T-helper 1 cell treated with Interleukin-12 subunit alpha and Interleukin-12 subunit beta and Interleukin-4 antibody, amounts not matched to agents 30 μg/mL and 1 μg/mL, for 36 hours (primary cell): ENCODE data around the gene EXOSC9.

Source experiments
- H3K27ac Mint-ChIP-seq: one replicate; pipeline ENCODE4 v1.8.0; 2021; ENCODE audit warnings: mild to moderate bottlenecking, mixed read lengths
- H3K27me3 Mint-ChIP-seq: one replicate; pipeline ENCODE4 v1.8.0; 2021; ENCODE audit warnings: low read depth, mixed read lengths
- H3K36me3 Mint-ChIP-seq: one replicate; pipeline ENCODE4 v1.8.0; 2021; ENCODE audit warnings: low read depth, mixed read lengths
- H3K4me1 Mint-ChIP-seq: one replicate; pipeline ENCODE4 v1.8.0; 2021; ENCODE audit warnings: low read depth, mixed read lengths
- H3K4me3 Mint-ChIP-seq: one replicate; pipeline ENCODE4 v1.8.0; 2021; ENCODE audit warnings: mild to moderate bottlenecking, moderate library complexity, mixed read lengths
- H3K9me3 Mint-ChIP-seq: one replicate; pipeline ENCODE4 v1.8.0; 2021; ENCODE audit warnings: mixed read lengths

EXOSC9 gene

GRCh38 chr4:121777625-121778024, 23.5 kb upstream of the EXOSC9 start:
- H3K9me3 Mint-ChIP-seq = no peaks in the 10 kb centered on the region
- H3K4me1 Mint-ChIP-seq = no peaks in the 10 kb centered on the region
- H3K4me3 Mint-ChIP-seq = no peak overlapping the region
- no peak overlapping the region for H3K27ac Mint-ChIP-seq
- H3K36me3 Mint-ChIP-seq = no peaks in the 10 kb centered on the region
- peaks cover 40% of the 10 kb centered on the region for H3K27me3 Mint-ChIP-seq

DNA sequence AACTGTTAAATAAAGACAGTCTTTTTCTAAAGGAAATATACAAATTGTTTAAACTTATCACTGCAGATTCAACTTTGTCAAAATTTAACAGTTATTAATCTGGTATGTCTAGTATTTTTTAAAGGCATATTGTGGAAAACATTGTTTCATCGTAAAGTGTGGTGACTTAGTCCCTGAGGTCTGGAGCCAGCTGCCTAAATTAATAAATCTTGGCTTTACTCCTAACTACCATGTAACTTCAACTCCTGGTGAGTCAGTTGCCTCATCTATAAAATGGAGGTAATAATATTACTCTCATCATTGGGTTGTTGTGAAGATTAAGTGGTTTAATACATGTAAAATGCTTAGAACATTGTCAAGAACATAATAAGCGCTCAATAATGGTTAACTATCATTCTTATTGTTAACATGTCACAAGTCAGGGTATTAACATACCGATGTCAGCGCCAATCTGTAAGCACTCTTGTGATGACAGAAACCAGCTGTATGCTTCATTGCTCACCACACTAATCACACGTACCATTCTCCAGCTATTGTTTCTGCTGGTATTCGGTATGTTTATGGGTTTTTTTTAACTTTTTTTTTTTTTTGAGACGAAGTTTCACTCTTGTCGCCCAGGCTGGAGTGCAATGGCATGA, 22.0 kb upstream of the EXOSC9 start:
- no peaks in the 10 kb centered on the region for H3K9me3 Mint-ChIP-seq
- H3K36me3 Mint-ChIP-seq = no peaks in the 10 kb centered on the region
- no peak overlapping the region for H3K27ac Mint-ChIP-seq
- H3K4me1 Mint-ChIP-seq = no peaks in the 10 kb centered on the region
- H3K4me3 Mint-ChIP-seq = no peak overlapping the region
- peaks cover 45% of the 10 kb centered on the region for H3K27me3 Mint-ChIP-seq

- Mint-ChIP-seq H3K4me3 (no peak overlapping the region), H3K9me3 (peaks cover 4% of the 10 kb centered on the region), H3K4me1 (peaks cover 3% of the 10 kb centered on the region), H3K27ac (no peak overlapping the region), H3K36me3 (peaks cover 3% of the 10 kb centered on the region), H3K27me3 (peaks cover 56% of the 10 kb centered on the region)
These were observed 17.9 kb upstream of the EXOSC9 start for GRCh38 chr4:121783210-121783609.

DNA sequence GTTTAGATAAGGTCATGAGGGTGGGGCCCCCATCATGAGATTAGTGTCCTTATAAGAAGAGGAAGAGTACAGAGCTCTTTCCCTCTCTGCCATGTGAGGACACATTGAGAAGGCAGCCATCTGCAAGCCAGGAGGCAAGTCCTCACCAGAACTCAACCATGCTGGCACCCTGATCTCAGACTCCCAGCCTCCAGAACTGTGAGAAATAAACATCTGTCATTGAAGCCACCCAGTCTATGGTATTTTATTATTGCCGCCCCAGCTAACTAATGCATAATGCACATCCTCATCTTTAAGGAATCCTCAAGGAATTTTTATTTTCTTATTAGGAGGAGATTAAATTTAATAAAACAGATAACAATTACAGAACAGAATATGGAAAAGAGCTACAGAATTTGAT, 16.7 kb upstream of the EXOSC9 start:
- peaks cover 12% of the 10 kb centered on the region for H3K4me1 Mint-ChIP-seq
- no peak overlapping the region for H3K27ac Mint-ChIP-seq
- H3K27me3 Mint-ChIP-seq = peaks cover 59% of the 10 kb centered on the region
- H3K4me3 Mint-ChIP-seq = no peak overlapping the region
- peaks cover 4% of the 10 kb centered on the region for H3K9me3 Mint-ChIP-seq
- peaks cover 5% of the 10 kb centered on the region for H3K36me3 Mint-ChIP-seq

GRCh38 chr4:121784975-121785374, 16.1 kb upstream of the EXOSC9 start:
- no peak overlapping the region for H3K27ac Mint-ChIP-seq

DNA sequence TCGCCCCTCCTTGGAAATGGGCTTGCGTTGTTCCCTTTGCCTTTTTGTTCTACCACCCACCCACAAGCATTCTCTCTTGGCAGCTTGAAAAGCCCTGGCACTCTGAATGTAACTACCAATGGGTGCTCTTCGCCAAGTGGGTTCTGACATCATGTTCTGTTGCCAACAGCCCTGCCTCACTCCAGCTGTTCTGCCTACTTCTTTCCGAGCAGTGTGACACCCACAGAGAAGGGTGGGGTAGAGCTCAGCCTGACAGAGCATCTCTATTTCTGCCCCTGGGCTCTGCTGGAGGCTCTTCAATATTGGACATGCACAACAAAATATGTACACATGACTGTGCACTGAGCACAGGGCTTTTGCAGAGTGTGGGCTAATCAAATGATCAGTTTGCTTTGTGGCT, 15.6 kb upstream of the EXOSC9 start:
- H3K4me3 Mint-ChIP-seq = no peak overlapping the region
- peaks cover 54% of the 10 kb centered on the region for H3K27me3 Mint-ChIP-seq
- H3K9me3 Mint-ChIP-seq = peaks cover 4% of the 10 kb centered on the region
- peaks cover 16% of the 10 kb centered on the region for H3K4me1 Mint-ChIP-seq
- no peak overlapping the region for H3K27ac Mint-ChIP-seq
- peaks cover 6% of the 10 kb centered on the region for H3K36me3 Mint-ChIP-seq

More at GRCh38 chr4:121784975-121785374, 16.1 kb upstream of the EXOSC9 start:
- peaks cover 5% of the 10 kb centered on the region for H3K36me3 Mint-ChIP-seq
- H3K27me3 Mint-ChIP-seq = peaks cover 57% of the 10 kb centered on the region
- H3K4me3 Mint-ChIP-seq = no peak overlapping the region
- peaks cover 4% of the 10 kb centered on the region for H3K9me3 Mint-ChIP-seq
- H3K4me1 Mint-ChIP-seq = peaks cover 13% of the 10 kb centered on the region

- Mint-ChIP-seq H3K27me3 (peaks cover 48% of the 10 kb centered on the region), H3K27ac (no peak overlapping the region), H3K4me3 (no peak overlapping the region), H3K4me1 (peaks cover 17% of the 10 kb centered on the region), H3K9me3 (peaks cover 4% of the 10 kb centered on the region), H3K36me3 (peaks cover 6% of the 10 kb centered on the region)
These were observed 14.9 kb upstream of the EXOSC9 start for GRCh38 chr4:121786221-121786620.

GRCh38 chr4:121788896-121789295, 12.2 kb upstream of the EXOSC9 start:
- peak overlapping the region; percentile 75 for H3K27ac Mint-ChIP-seq
- peaks cover 17% of the 10 kb centered on the region for H3K4me1 Mint-ChIP-seq

GRCh38 chr4:121789455-121789854, 11.7 kb upstream of the EXOSC9 start:
- peaks cover 6% of the 10 kb centered on the region for H3K36me3 Mint-ChIP-seq
- peaks cover 18% of the 10 kb centered on the region for H3K4me1 Mint-ChIP-seq
- peaks cover 28% of the 10 kb centered on the region for H3K27me3 Mint-ChIP-seq
- no peak overlapping the region for H3K4me3 Mint-ChIP-seq
- H3K9me3 Mint-ChIP-seq = peaks cover 2% of the 10 kb centered on the region
- H3K27ac Mint-ChIP-seq = peak overlapping the region; percentile 75

More at GRCh38 chr4:121788896-121789295, 12.2 kb upstream of the EXOSC9 start:
- Mint-ChIP-seq H3K9me3 (peaks cover 4% of the 10 kb centered on the region), H3K4me3 (no peak overlapping the region), H3K27me3 (peaks cover 31% of the 10 kb centered on the region), H3K36me3 (peaks cover 6% of the 10 kb centered on the region)

DNA sequence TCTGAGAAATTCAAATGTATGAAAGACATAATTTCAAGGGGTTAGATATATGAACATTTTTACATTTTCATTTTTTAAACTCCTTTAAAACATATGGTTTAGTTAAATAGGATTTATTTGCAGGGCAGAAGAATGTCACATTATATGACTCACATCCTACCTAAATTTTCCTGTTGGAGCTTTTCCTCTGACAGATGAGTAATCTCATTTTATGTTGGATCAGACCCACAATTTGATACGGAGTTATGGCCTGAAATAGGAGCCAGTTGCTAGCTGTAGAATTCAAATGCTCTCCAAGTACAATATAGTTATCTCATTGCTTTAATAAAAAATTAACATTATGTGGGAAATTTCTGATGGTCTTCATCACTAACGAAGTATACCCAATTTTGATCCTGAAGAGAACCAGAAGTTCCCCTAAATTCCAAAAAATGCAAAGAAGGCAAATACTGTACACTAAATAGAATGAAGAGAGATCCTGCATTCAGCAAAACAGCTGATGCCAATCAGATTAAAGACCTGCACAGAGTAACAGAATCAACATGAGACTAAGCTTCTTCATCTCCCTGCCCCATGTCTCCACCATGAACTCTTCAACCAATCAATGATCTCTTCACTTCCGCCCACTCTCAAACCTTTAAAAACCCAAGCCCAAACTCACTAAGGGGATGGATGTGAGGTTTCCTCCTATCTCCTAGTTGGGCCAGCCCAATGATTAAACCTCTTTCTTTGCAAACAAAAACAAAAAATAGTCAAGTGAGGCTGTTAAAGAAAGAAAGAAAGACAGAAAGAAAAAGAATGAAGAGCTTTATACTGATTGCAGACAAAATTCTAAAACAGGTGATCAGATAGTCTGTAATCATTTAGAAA, 10.9 kb upstream of the EXOSC9 start:
- H3K36me3 Mint-ChIP-seq = peaks cover 6% of the 10 kb centered on the region
- no peak overlapping the region for H3K4me3 Mint-ChIP-seq
- peaks cover 20% of the 10 kb centered on the region for H3K27me3 Mint-ChIP-seq
- H3K4me1 Mint-ChIP-seq = peaks cover 22% of the 10 kb centered on the region
- H3K9me3 Mint-ChIP-seq = no peaks in the 10 kb centered on the region
- no peak overlapping the region for H3K27ac Mint-ChIP-seq

DNA sequence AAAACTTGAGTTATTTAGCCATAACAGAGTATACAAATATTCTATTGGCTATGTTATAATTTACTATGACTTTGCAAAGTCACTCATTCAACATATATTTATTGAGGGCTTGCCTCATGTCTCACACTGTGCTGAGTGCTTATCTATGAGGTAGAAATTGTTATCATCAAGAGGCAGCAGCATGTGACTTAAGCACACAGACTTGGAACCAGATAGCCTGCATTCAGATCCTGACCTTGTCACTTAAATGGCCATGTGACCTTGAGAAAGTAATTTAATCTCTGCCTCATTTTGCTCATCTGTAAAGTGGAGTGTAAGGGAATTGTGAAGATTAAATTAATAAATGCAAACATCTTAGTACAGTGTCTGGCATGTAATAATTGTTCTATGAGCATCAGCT, 10.1 kb upstream of the EXOSC9 start:
- Mint-ChIP-seq H3K4me3 (no peak overlapping the region), H3K27me3 (peaks cover 12% of the 10 kb centered on the region), H3K4me1 (peaks cover 26% of the 10 kb centered on the region), H3K9me3 (no peaks in the 10 kb centered on the region), H3K36me3 (peaks cover 5% of the 10 kb centered on the region), H3K27ac (no peak overlapping the region)

GRCh38 chr4:121791481-121791880, 9.6 kb upstream of the EXOSC9 start:
- H3K36me3 Mint-ChIP-seq = peaks cover 5% of the 10 kb centered on the region
- H3K27ac Mint-ChIP-seq = no peak overlapping the region
- H3K27me3 Mint-ChIP-seq = peaks cover 10% of the 10 kb centered on the region
- H3K4me3 Mint-ChIP-seq = no peak overlapping the region
- peaks cover 30% of the 10 kb centered on the region for H3K4me1 Mint-ChIP-seq
- no peaks in the 10 kb centered on the region for H3K9me3 Mint-ChIP-seq

DNA sequence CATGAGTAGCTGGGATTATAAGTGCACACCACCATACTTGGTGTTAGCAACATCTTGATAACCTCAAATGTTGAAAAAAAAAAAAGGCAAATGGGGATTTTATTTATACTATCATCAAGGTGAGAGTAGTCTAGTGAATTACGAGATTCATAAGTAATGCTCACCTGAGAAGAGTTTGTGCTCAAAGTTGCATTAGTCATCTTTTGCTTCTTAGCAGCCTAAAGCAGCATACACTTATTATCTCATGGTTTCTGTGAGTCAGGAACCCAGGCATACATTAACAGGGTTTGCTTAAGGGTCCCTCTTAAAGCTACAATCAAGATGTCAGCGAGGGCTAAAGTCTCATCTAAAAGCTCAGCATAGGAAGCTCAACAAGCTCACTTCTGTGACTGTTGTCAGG, 8.2 kb upstream of the EXOSC9 start:
- peaks cover 10% of the 10 kb centered on the region for H3K27me3 Mint-ChIP-seq
- no peaks in the 10 kb centered on the region for H3K9me3 Mint-ChIP-seq
- H3K36me3 Mint-ChIP-seq = peaks cover 5% of the 10 kb centered on the region
- H3K27ac Mint-ChIP-seq = no peak overlapping the region
- H3K4me3 Mint-ChIP-seq = no peak overlapping the region
- H3K4me1 Mint-ChIP-seq = peaks cover 30% of the 10 kb centered on the region

DNA sequence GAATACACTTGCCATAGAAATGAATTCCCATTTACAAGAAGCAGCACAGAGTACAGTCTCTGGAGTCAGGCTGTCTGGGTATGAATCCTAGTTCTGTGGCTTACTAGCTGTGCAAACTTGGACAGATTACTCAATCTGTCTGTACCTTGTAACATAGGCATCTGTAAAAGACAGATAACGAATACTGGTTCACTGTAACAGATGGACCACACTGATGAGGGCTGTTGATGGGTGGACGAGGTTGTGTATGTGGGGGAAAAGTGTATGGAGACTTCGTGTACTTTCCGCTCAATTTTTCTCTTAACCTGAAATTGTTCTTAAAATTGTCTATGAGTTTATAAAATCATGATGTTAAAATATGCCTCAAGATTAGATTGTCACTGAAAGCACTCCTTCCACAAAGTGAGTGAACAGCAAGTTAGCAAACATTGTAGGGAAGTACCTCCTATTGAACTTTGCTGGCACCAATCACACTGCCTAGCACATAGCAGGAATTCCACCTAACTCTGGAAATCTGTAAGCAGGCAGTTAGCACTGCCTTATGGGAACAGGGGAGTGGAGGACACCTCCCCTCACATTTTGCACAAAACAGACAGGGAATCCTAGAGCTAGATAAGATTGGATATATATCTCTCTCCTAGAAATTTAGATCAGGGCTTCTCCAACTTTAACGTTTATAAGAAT, 6.5 kb upstream of the EXOSC9 start:
- peaks cover 3% of the 10 kb centered on the region for H3K27me3 Mint-ChIP-seq
- no peaks in the 10 kb centered on the region for H3K9me3 Mint-ChIP-seq
- peaks cover 23% of the 10 kb centered on the region for H3K4me1 Mint-ChIP-seq
- peak overlapping the region; percentile 84 for H3K27ac Mint-ChIP-seq
- H3K4me3 Mint-ChIP-seq = no peak overlapping the region
- peaks cover 1% of the 10 kb centered on the region for H3K36me3 Mint-ChIP-seq
